ENCODE measurements around the gene CLK4. TPM values are rescaled to one million over a fixed set of nuclear protein-coding genes. Genes with fewer than 3 reads are reported as not detected.

CLK4 gene
- total RNA-seq, 1 donor from 2014 or later, result 25.1 TPM

- intact Hi-C loops (cut with micrococcal nuclease), result no loop called here
Measured at GRCh38 chr5:178637356-178638074, 10.7 kb upstream of the CLK4 start.

GRCh38 chr5:178632285-178632684 lies 5.4 kb upstream of the CLK4 start:
- intact Hi-C loops (cut with micrococcal nuclease), result no loop called here

GRCh38 chr5:178630951-178631350 lies 4.1 kb upstream of the CLK4 start:
- intact Hi-C loops (cut with micrococcal nuclease), result no loop called here

- intact Hi-C loops (cut with micrococcal nuclease), result no loop called here
Measured at GRCh38 chr5:178630475-178630930, 3.7 kb upstream of the CLK4 start.

GRCh38 chr5:178627259-178627598 lies 379 bp upstream of the CLK4 start:
- intact Hi-C loops (cut with micrococcal nuclease), result loop anchor here (1.0 to 10.0 kb wide), 9 partner anchors 103 to 1444 kb away; partner anchors contain the start of genes CANX, HNRNPH1, PHYKPL and RNF130

GRCh38 chr5:178625679-178626483 lies 969 bp downstream of the CLK4 start:
- intact Hi-C loops (cut with micrococcal nuclease), result loop anchor here (2.0 to 10.0 kb wide), 7 partner anchors 393 to 1445 kb away; partner anchors contain the start of genes CANX, HNRNPH1, PHYKPL and RNF130

GRCh38 chr5:178624631-178625546 lies 2.0 kb downstream of the CLK4 start:
- intact Hi-C loops (cut with micrococcal nuclease), result loop anchor here (5.0 to 10.0 kb wide), 2 partner anchors 397 to 1070 kb away; partner anchors contain the start of genes CANX and ZNF879

- intact Hi-C loops (cut with micrococcal nuclease), result loop anchor here (10.0 kb wide), 1 partner anchor 1072 kb away; the partner anchor contains the start of gene CANX
Measured at GRCh38 chr5:178622679-178623247, 4.1 kb downstream of the CLK4 start.

GRCh38 chr5:178619390-178619789 lies 7.5 kb downstream of the CLK4 start:
- intact Hi-C loops (cut with micrococcal nuclease), result no loop called here

- intact Hi-C loops (cut with micrococcal nuclease), result no loop called here
Measured at GRCh38 chr5:178612299-178612698, 14.6 kb downstream of the CLK4 start.

GRCh38 chr5:178606269-178606668 lies 20.6 kb downstream of the CLK4 start:
- intact Hi-C loops (cut with micrococcal nuclease), result no loop called here

GRCh38 chr5:178605788-178606187 lies 21.1 kb downstream of the CLK4 start:
- intact Hi-C loops (cut with micrococcal nuclease), result no loop called here

- intact Hi-C loops (cut with micrococcal nuclease), result no loop called here
Measured at GRCh38 chr5:178602752-178603151, 24.1 kb downstream of the CLK4 start.

GRCh38 chr5:178595750-178596149 lies 31.1 kb downstream of the CLK4 start:
- intact Hi-C loops (cut with micrococcal nuclease), result no loop called here

- intact Hi-C loops (cut with micrococcal nuclease), result no loop called here
Measured at GRCh38 chr5:178595150-178595549, 31.7 kb downstream of the CLK4 start.

- intact Hi-C loops (cut with micrococcal nuclease), result loop anchor here (1.0 kb wide), 1 partner anchor 356 kb away; no protein-coding TSS in a partner anchor
Measured at GRCh38 chr5:178590924-178591423, 35.9 kb downstream of the CLK4 start.

- intact Hi-C loops (cut with micrococcal nuclease), result loop anchor here (1.0 kb wide), 1 partner anchor 355 kb away; no protein-coding TSS in a partner anchor
Measured at GRCh38 chr5:178590141-178590923, 36.5 kb downstream of the CLK4 start, which contains the start of gene COL23A1. Gene COL23A1 (minus strand): TSS chr5:178590393.

- intact Hi-C loops (cut with micrococcal nuclease), result loop anchor here (1.0 kb wide), 1 partner anchor 354 kb away; no protein-coding TSS in a partner anchor
Measured at GRCh38 chr5:178589180-178590140, 37.4 kb downstream of the CLK4 start.
